Esophagus muscularis mucosa (tissue), 4 donors: ENCODE data around the gene FOXD1. TPM values are rescaled to one million over a fixed set of nuclear protein-coding genes. Genes with fewer than 3 reads are reported as not detected.

Experiments
- DNase-seq: peaks from one replicate; pipeline ENCODE4 v3.0.0-alpha.2; 2017; ENCODE audit errors: extremely low spot score
- H3K27ac ChIP-seq, 4 donors: fragments of 200-600 bp; sonication (generic); replicated peaks in 1 of 4; 1 replicate in 3 of 4; 2 replicates in 1 of 4; pipeline ENCODE4 v1.5.1; 2016 to 2019; ENCODE audit warnings: mild to moderate bottlenecking in 1 of 4
- H3K27me3 ChIP-seq, 4 donors: fragments of 200-600 bp; sonication (generic); one replicate each; pipeline versions ENCODE4 v1.5.1 to v1.6.0; 2016 to 2019
- H3K36me3 ChIP-seq, 4 donors: fragments of 200-600 bp; sonication (generic); one replicate each; pipeline ENCODE4 v1.5.1; 2016 to 2019
- H3K4me1 ChIP-seq, 4 donors: fragments of 200-600 bp; sonication (generic); one replicate each; pipeline ENCODE4 v1.5.1; 2016 to 2019
- H3K4me3 ChIP-seq, 4 donors: fragments of 200-600 bp; sonication (generic); 1 replicate in 2 of 4; 2 replicates in 2 of 4; pipeline ENCODE4 v1.5.1; 2016 to 2019; ENCODE audit warnings: mild to moderate bottlenecking in 4 of 4, moderate library complexity in 1 of 4
- H3K9me3 ChIP-seq, 4 donors: fragments of 200-600 bp; sonication (generic); 1 replicate in 3 of 4; 2 replicates in 1 of 4; pipeline ENCODE4 v1.5.1; 2016 to 2019
- CTCF ChIP-seq, 3 experiments: fragments of 200-600 bp in 2 of 3; fragments of 450-650 bp in 1 of 3; sonication (generic) in 2 of 3; IDR thresholded peaks; one replicate each; pipeline ENCODE4 v1.5.1; 2017 to 2019; ENCODE audit warnings: antibody characterized with exemption in 3 of 3, mild to moderate bottlenecking in 2 of 3, moderate library complexity in 1 of 3
- EP300 ChIP-seq: sonication (generic); formaldehyde crosslinking; IDR thresholded peaks from one replicate; pipeline ENCODE4 v1.6.1; 2017; ENCODE audit warnings: antibody characterized with exemption
- POLR2A ChIP-seq: fragments of 450-650 bp; IDR thresholded peaks from one replicate; pipeline ENCODE4 v1.6.1; 2017; ENCODE audit warnings: antibody characterized with exemption, moderate library complexity, mild to moderate bottlenecking, low read depth
- POLR2AphosphoS5 ChIP-seq, 2 donors: sonication (generic); formaldehyde crosslinking; IDR thresholded peaks; one replicate each; pipeline ENCODE4 v1.6.1; 2017; ENCODE audit warnings: antibody characterized with exemption in 2 of 2
- WGBS: methylation state at CpG from one replicate; pipeline ENCODE4 v1.1.5; 2018; 5-methylcytosine and 5-hydroxymethylcytosine counted together
- intact Hi-C: fragments of 100-400 bp; cut with DNase I; formaldehyde crosslinking; loops from one replicate; pipeline ENCODE4 v1.15.1; 2023
- total RNA-seq, 4 donors: library from RNA; depleted of rRNA; stranded (reverse); fragments of >200 nt; gene quantifications; one replicate each; pipeline versions ENCODE4 v1.1.0 to v1.2.1, GENCODE V29; 2016

Gene FOXD1
- total RNA-seq, 4 donors from 2014 or later = 5.0 to 23.4 (median 13.6) TPM

DNA sequence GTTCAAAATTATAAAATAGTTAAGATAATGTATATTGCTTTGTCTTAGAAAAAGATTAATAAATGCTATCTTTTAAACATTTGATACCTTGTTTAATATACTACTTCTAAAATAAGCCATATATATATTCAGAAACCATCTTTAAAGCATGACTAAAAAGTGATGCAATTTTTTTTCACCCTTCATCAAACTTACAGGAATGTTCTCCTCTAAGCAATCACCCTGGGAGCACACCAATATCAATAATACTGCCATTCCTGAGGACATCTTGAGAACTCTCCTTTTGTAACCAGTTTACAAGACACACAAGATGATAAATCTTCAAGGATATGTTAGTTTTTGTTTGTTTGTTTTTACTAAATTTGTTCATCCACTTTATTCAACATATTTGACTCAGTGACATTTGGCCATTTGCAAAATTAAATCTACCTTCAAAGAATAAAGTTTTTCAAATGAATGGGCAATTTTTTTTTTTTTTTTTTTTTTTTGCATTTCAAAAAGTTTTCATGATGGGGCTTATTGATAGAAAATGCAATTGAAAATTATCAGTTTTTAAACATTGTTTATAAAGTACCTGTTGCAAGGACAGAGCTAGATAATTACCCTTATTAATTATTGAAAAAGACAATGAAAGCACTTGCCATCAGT lies 17.2 kb downstream of the FOXD1 start:
- no peak overlapping the region for H3K27ac ChIP-seq
- H3K27me3 ChIP-seq = peaks cover 0 to 28% (median 3%) of the 10 kb centered on the region in 4 donors
- intact Hi-C loops = no loop called here
- TF ChIP-seq EP300 (no peak), POLR2AphosphoS5 (IDR thresholded peaks at IDR 0.05) (no peak), CTCF (IDR thresholded peaks at IDR 0.05) (no peak), POLR2A (no peak)
- no peak overlapping the region for H3K4me3 ChIP-seq
- peaks cover 0 to 2% (median under 1%) of the 10 kb centered on the region in 4 donors for H3K4me1 ChIP-seq
- no peaks in the 10 kb centered on the region for H3K9me3 ChIP-seq
- H3K36me3 ChIP-seq = no peaks in the 10 kb centered on the region
- DNase-seq = no peak

GRCh38 chr5:73426034-73426433 lies 22.5 kb downstream of the FOXD1 start:
- TF ChIP-seq EP300 = no peak
- no peak for TF ChIP-seq CTCF (IDR thresholded peaks at IDR 0.05)
- no peak for TF ChIP-seq POLR2AphosphoS5 (IDR thresholded peaks at IDR 0.05)
- no peak for TF ChIP-seq POLR2A
- Histone ChIP-seq H3K27me3 (peaks cover 0 to 20% (median 0%) of the 10 kb centered on the region in 4 donors), H3K4me1 (peaks cover 0 to 11% (median 4%) of the 10 kb centered on the region in 4 donors), H3K27ac (no peak overlapping the region), H3K36me3 (no peaks in the 10 kb centered on the region), H3K4me3 (no peak overlapping the region), H3K9me3 (no peaks in the 10 kb centered on the region)
- intact Hi-C loops = no loop called here
- no peak for DNase-seq
- WGBS = 87% methylated on average over 3 of the region's 3 CpGs

GRCh38 chr5:73424556-73424977 lies 24.0 kb downstream of the FOXD1 start:
- peaks cover 0 to 23% (median under 1%) of the 10 kb centered on the region in 4 donors for H3K27me3 ChIP-seq
- no peak overlapping the region for H3K27ac ChIP-seq
- no peak for DNase-seq
- no peaks in the 10 kb centered on the region for H3K36me3 ChIP-seq
- no peaks in the 10 kb centered on the region for H3K9me3 ChIP-seq
- no peak overlapping the region for H3K4me3 ChIP-seq
- 39% methylated on average over 5 of the region's 5 CpGs for WGBS
- H3K4me1 ChIP-seq = peaks cover 4 to 24% (median 14%) of the 10 kb centered on the region in 4 donors
- no peak for TF ChIP-seq EP300
- no peak for TF ChIP-seq POLR2AphosphoS5 (IDR thresholded peaks at IDR 0.05)
- no peak for TF ChIP-seq POLR2A
- no peak for TF ChIP-seq CTCF (IDR thresholded peaks at IDR 0.05)
- intact Hi-C loops = no loop called here

DNA sequence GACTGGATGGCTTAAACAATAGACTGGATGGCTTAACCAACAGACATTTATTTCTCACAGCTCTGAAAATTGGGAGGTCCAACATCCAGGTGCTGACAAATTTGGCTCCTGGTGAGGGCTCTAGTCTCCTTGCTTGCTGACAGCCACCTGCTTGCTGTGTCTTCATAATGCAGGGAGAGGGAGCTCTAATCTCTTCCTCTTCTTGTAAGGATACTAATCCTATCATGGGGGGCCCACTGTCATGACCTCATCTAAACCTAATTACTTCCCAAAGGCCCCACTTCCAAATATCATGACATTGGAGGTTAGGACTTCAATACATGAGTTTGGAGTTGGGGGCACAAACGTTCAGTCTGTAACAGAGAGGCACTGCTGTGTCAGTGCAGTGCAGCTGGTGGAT lies 26.4 kb downstream of the FOXD1 start:
- H3K36me3 ChIP-seq = no peaks in the 10 kb centered on the region
- H3K27ac ChIP-seq = no peak overlapping the region
- peaks cover 13 to 48% (median 33%) of the 10 kb centered on the region in 4 donors for H3K4me1 ChIP-seq
- DNase-seq = no peak
- no peak for TF ChIP-seq POLR2AphosphoS5 (IDR thresholded peaks at IDR 0.05)
- no peak for TF ChIP-seq POLR2A
- TF ChIP-seq EP300 = no peak
- TF ChIP-seq CTCF (IDR thresholded peaks at IDR 0.05) = no peak
- intact Hi-C loops = no loop called here
- no peaks in the 10 kb centered on the region for H3K9me3 ChIP-seq
- H3K4me3 ChIP-seq = no peak overlapping the region
- H3K27me3 ChIP-seq = peaks cover 0 to 37% (median 2%) of the 10 kb centered on the region in 4 donors
- 75% methylated on average over 1 of the region's 1 CpG for WGBS
